Erythroblast (primary cell): ENCODE data around the gene MDH2.

Experiments used
- GATA1 ChIP-seq: IDR thresholded peaks from 2 replicates; pipeline ENCODE4 v1.6.1; 2011; ENCODE audit warnings: low read depth, mild to moderate bottlenecking, control low read depth, low read length, moderate library complexity
- POLR2A ChIP-seq: IDR thresholded peaks from 2 replicates; pipeline ENCODE4 v1.6.1; 2011; ENCODE audit warnings: mild to moderate bottlenecking, low read length

DNA sequence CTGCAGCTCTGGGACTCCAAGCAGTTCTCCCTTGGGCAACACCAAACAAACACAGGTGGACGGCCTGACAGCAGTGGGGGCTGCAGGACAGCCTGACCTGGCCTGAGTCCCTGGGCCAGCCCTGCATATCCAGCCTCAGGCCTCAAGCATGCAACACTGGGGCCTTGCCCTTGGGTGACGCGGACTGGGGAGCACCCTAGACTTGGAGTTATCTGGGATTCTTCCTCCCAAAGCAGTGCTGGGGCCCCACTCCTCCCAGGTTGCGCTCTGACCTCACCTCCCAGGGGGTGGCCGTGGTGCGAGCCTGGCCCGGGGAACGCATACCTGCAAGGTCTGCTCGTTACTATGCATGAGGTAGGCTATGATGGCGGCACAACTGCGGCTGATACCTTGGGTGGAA is 47.3 kb upstream of the MDH2 start:
- no peak for TF ChIP-seq POLR2A
- TF ChIP-seq GATA1 = no peak
